GM21529 (cell line): Measurements from ENCODE around the gene IQCE.
"Not testable (repeated sequence)": the region's sequence is repeated elsewhere in the genome, so short reads cannot be mapped to it uniquely, and the experiment has no call there.

Experiments
- ATAC-seq: cut with Tn5 transposase; IDR thresholded peaks from one replicate; pipeline ENCODE4 v1.9.1; 2021; ENCODE audit not compliant: unreplicated experiment

IQCE gene

DNA sequence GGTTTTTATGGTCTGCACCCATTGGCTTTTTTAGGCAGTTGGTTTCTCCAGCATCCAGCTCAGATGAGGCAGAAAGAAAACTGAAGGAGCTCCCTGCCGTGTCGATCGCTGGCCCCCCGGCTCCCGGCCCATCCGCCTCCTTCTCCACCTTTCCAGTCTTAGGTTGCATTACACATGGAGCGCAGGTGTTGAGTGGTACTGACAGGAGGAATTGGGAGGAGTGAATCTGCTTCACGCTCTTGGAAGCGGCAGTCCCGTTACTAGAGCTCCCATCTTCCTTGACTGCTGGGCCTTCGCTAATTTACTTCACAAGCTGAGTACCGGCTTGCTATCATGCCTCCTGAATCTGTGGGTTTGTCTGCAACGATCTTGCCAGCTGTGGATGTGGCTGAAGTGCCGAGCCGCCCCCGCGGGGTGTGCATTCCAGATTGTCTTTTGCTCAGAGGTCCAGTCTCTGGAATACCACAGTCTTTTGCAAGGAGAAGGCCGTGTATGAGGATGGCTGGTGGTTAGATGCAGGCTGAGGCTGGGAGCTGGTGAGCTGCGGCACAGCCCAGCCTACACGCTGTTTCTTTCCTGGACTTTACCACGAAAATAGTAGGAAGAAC is 17.1 kb downstream of the IQCE start:
- no peak for ATAC-seq

DNA sequence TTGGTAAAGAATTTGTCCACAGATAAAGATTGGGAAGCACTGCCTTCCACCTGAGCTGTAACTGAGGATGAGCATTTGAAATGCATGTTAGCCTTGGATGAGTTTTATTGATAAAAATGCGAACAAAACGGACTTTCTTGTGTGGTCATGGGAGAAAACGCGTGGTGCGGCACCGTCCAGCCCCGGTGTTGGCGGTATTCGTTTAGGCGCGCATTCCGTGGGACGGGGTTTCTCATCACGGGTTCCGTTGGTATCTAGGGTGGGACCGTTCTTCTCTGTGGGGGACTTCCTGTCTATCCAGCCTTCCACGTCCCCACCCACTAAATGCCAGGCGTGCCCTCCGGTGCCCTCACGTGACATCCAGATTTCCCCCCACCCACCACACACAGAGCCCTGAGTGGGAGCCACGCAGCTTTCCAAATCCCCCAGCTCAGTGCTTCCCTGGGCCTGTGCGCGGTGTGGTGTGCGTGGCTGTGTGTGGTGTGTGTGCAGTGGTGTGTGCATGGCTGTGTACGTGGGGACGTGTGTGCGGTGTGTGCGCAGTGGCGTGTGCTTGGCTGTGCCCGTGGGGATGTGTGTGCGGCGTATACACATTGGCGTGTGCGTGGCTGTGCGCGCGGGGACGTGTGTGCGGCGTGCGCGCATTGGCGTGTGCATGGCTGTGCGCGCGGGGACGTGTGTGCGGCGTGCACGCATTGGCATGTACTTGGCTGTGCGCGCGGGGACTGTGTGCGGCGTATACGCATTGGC is 18.1 kb downstream of the IQCE start:
- ATAC-seq, result no peak

DNA sequence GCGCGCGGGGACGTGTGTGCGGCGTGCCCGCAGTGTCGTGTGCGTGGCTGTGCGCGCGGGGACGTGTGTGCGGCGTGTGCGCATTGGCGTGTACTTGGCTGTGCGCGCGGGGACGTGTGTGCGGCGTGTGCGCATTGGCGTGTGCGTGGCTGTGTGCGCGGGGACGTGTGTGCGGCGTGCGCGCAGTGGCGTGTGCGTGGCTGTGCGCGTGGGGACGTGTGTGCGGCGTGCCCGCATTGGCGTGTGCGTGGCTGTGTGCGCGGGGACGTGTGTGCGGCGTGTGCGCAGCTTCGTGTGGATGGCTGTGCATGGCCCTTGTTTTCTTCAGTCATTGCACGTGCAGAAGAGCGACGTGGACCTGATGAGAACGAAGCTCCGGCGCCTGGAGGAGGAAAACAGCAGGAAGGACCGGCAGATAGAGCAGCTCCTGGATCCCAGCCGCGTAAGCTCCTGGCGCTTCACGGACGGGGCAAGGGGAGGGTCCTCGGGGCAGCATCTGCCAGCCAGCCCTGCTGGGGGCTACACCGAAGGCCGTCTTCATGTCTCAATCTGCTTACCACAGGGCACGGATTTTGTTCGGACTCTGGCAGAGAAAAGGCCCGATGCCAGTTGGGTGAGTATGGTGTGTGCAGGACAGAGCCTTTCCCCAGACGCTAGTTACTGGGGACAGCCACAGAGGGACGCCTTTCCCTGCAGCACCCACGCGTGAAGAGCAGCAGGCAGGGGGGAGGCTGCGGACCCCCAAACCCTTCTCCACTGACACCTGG is 19.3 kb downstream of the IQCE start:
- no peak for ATAC-seq

DNA sequence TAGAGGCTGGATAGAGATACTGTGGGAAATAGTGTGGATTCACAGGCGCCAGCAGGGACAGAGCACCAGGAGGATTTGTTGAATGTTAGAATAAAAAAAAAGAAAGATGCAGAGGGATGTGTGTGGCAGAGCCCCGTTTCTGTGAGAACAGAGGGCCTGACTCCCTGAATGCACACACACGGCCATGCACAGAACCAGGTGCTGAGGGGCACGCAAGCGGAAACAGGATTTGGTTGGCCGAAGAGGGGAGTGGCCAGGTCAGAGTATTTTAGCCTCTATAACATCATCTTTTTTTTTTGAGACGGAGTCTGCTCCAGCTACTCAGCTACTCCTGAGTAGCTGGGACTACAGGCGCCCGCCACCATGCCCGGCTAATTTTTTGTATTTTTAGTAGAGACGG is 21.9 kb downstream of the IQCE start:
- no peak for ATAC-seq

DNA sequence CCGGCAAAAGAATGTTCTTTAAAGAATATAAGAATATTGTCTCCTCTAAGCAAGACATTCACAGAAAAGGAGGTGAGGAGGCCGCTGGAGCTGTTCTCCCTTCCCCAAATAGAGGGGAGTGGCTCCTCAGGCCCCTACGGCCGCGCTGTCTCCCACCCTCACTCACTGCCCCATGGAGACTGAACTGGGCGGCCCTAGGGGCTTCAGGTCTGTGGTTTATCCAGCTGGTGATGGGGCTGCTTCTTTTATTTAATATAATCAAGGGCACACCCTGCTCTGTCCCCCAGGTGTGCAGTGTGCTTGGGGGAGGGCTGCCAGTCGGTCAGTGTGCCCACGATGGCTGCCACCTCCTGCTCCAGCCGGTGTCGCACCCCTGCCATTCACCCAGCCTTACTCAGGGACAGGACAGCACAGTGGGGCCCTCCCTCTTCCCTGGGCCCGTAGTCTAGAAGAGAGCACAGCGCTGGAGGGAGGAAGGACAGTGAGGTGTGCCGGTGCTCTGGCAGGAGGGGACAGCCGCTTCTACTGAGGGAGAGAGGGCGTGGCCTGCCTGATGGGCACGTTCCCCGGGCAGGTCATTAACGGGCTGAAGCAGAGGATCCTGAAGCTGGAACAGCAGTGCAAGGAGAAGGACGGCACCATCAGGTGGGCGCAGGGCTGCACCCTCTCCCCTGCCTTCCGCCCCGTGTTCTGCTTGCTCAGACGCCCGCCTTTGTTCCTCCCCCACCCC is 23.4 kb downstream of the IQCE start:
- ATAC-seq, result no peak

DNA sequence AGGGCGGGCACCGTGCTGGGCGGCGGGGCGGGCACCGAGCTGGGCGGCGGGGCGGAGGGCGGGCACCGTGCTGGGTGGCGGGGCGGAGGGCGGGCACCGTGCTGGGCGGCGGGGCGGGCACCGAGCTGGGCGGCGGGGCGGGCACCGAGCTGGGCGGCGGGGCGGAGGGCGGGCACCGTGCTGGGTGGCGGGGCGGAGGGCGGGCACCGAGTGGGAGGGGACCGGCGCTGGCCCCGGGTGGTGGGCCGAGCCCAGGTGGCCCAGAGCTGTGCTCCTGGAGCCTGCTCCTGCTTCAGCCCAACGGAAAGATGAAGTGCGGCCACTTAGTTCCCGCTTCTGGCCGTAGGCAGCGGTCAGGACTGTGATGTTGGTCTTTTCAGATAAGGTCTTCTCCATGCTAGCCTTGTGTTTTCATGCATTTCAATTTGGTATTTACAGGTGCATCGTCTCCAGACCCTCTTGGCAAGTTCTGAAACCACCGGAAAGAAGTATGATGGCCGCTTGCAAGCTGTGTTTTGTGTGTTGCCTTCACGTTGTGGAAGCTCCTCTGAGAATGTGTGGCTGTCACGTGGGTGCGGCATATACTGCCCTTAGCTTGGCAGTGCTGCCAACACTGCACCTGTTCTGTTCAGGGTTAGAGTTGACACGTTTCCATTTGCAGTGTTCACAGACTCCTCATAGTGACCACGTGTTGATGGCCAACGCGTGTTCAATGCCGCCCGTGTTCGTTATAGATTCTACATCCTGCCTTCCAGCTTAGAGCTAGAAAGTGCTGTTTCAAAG is 25.2 kb downstream of the IQCE start:
- no peak for ATAC-seq

DNA sequence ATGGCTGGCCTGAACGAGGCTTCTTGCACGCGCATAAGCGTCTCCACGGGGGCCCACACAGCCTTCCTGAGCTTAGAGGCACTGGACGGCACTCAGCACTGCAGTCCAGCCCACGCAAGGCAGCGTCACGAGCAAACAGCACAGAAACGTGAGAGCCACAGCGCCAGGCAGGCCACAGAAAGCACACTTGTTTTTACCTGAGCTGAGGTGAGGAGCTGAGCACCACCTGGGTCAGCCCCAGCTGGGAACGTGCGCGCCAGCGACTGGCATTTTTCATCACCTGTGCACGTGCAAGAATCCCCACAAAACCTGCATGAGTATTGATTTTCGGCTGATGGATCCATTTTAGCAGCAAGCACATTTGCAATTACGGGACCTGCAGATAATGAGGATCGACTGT is 26.7 kb downstream of the IQCE start:
- no peak for ATAC-seq

DNA sequence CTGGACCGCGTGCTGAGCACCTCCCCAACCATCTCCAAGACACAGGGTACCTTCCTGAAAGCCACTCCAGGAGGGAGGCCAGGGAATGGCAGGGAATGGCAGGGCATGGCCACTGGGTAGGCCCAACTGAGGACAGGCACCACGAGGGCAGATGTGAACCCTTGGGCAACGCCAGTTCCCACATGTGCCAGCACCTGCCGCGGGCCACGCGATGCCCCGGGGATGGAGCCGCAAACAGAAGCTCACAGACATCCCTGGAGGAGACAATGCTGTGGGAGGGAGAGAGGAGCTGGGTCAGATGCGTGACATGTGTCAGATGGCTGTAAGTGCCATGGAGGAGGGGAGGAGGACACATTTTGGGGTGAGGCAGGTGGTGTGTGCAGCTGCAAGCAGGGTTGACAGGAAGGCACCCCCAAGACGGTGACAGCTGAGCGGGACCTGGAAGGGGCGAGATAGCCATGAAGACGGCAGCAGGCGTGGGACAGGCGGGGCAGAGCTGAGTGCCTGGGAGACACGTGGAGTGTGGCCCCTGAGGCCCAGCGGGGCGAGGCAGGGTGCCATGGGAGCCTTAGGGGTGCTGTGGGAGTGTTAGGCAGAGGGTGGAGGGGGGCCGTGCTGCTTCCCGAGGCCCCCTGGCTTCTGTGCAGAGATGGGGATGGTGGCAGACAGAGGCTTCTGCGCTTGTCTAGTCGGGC is 27.7 kb downstream of the IQCE start:
- no peak for ATAC-seq

DNA sequence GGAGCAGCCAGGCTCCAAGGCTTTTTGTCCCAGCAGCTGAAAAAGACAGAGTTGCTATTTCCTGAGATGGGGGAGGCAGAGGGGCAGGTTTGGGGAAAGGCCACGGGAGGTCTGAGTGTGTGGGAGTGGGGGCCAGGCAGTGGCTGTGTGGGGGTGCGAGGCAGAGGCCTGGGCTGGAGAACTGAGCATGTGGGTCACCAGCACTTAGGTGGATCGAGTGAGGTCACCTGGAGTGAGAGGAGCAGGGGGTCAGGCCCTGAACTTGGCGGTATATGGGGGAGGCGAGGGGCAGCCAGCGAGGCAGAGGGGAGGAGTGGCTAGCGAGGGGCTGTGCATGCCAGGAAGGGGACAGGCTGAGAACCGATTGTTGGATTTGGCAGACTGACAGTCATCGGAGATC is 28.4 kb downstream of the IQCE start:
- no peak for ATAC-seq

DNA sequence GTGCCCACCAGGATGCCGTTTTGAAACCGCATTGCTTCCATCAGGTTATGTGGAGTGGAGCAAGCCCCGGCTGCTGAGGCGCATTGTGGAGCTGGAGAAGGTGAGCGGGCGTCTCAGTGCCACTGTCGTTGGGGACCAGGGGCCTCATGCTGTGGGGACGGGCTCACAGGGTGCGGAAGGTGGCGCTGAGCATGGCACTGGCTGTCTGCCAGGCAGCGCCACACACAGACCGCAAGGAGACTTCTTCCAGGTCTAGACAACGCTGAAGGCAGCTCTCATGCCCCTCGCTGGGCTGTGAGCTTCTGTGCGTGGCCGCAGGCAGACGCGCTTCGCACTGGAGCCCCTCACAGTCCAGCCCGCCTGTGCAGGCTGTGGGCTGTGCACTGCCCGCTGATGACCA is 29.0 kb downstream of the IQCE start:
- ATAC-seq, result no peak

DNA sequence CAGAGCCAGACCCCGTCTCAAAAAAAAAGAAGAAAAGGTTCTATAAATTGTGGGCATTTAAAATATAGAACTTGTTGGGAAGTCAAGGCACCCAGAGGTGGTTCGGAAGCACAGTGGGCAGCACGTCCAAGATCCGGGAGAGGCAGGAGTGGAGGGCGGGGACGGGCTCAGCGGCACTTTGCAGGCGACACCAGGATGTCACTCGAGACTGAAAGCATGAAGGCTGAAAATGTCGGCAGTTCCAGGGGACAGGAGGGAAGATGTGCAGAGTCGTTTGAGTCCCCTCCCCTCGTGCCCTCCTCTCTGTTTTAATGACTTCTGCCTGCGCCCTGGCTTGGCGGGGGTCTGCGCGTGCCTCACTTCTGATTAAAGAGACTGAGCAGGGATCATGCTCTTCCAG is 30.6 kb downstream of the IQCE start:
- ATAC-seq, result no peak

DNA sequence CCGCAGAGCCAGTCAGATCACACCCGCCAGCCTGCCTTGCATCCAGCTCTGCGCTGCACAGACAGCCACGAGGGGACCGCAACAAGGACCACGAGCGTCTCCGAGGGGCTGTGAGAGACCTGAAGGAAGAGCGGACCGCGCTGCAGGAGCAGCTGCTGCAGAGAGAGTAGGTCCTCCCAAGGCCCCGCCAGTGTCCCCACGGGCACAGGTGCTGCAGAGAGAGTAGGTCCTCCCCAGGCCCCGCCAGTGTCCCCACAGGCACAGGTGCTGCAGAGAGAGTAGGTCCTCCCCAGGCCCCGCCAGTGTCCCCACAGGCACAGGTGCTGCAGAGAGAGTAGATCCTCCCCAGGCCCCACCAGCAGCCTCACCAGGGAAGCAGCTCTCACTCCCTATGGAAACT is 31.2 kb downstream of the IQCE start:
- ATAC-seq, result not testable (repeated sequence)

DNA sequence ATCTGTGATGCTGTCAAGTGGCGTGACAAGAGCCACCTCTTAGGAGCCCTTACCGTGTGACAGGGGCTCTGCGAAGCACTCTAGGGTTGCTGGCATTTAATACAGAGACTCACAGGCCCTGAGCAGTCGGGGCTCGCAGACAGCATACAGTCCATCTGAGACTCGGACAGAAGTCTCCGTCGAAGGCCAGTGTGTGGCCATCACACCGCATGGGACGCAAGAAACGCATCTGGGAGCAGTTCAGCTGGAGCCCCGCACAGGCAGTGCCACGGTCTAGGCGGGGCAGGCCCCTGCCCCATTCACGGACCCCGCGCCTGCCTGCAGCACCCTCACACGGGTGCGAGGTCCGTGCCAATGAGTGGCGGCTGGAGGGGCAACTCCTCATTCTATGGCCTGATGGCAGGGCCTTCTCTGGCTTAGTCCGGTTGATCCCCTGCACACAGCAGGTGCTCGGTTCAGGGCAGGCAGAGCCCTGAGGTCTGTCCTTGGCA is 33.6 kb downstream of the IQCE start:
- no peak for ATAC-seq

DNA sequence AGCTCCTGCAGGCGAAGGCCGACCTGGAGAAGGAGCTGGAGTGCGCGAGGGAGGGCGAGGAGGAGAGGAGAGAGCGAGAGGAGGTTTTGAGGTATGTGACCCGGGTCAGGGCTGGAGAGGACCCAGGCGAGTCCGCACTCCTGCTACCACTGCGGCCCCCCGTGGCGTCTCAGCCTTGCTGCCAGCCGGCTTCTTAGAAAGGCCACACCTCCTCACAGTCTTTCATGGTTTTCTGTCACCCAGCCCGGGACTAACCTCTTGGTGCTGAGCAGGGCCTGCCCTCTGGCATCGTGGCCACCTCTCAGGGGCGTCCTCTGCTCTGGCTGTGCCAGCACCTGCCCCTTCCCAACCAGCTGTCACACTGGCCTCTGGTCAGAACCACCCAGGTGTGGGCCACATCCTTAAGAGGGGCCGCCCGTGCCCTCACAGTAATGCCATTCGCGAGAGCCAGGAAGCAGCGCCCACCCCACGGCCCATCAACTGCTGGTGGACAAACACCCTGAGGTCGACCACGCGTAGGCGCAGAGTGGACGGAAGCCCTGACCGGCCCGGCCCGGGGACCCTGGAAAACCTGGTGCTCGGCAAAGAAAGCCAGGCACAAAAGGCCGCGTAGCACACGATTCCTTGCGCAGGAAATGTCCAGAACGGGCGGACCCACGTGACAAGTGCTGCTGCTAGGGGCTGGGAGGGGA is 34.4 kb downstream of the IQCE start:
- ATAC-seq, result no peak

DNA sequence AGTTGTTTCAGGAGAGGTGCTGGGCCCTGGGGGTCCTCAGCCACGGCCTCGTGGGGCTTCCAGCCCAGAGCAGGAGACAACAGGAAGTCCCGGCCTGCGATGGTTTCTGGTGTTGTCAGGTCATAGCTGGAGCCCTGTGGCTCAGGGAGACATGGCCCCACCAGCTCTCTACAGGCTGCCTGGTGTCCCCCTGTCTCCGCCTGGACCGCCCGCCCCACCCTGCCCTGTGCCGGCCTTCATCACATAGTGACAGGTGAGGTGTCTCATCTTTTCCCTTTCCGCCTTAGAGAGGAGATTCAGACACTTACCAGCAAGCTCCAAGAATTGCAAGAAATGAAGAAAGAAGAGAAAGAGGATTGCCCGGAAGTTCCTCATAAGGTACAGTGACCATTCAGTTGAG is 35.8 kb downstream of the IQCE start:
- no peak for ATAC-seq

DNA sequence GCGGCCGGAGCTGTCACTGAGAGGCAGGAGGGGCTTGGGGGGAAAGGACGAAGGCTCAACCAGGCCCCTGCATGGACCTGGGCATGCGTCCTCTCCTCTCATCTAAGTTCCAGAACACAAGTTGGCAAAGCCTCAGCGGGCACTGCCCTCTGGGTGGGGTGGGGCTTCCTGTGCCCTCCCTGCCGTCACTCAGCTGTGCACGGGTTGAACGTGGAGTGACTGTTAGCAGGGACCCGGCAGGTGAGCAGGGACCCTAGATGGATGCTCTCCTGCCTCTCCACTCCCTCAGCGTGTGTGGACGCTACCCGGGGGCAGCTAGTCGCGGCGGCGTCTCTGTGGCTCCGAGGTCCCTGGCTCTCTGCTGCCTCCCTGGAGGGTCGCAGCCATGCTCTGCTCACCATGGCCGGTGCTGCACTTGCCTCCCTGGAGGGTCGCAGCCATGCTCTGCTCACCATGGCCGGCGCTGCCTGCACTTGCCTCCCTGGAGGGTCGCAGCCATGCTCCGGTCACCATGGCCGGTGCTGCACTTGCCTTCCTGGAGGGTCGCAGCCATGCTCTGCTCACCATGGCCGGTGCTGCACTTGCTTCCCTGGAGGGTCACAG is 36.6 kb downstream of the IQCE start:
- ATAC-seq, result no peak

DNA sequence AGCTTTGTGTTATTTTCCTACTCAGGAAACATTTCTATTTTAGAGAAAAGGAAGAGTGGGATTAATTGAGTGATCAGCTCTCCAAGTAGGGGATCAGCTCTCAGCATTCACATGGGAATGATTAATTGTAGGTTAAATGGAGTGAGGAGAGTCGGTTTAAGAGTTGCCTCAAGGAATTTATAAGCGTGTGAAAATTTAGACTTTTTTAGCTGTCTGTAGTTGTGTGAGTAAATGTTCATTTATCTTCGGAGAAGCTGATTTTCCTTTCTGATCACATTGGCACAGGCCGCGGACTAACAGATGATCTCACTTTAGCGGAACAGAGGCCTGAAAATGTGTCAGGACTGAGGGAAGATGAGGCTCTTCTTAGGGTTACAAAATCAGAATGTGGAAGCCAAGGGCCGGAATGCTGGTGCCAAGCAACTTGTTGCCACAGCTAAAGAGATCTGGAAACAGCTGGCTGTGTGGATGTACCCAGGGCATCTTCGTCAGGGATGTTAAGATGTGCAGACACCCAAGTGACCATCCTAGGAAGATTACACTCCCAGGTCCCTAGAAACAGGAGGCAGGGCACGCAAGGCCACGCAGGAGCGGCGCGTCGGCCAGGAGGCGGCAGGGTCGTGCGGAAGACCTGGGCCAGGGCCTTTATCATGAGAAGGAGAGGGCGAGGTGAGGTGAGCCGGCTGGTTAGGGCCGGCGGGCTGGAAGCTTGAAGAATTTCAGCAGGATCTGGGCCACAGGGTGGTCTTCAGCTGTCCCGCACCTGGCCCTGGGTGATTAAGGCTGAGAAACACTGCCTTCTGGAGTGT is 37.9 kb downstream of the IQCE start:
- ATAC-seq, result no peak

DNA sequence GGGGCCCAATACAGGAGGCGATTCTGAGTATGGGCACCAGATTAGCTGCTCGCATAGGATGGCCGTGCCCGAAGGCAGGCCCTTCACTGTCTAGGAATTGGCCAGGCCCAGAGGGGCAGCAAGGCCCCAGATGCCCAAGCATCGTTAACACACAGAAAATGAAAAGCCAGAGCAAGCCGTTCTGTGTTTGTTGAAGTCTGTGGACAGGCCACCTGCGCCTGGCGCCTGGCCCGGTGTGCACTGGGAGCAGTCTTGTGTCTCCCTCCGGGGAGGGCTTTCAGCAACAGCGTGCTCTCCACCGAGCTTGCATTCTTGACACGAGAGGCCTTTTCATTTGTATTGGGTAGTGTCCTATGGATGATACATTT is 38.5 kb downstream of the IQCE start:
- no peak for ATAC-seq
